ENCODE results near the gene BRD8.

Gene BRD8

GRCh38 chr5:138096997-138097828 is 81.2 kb downstream of the BRD8 start:
- DNase-seq = no peak

GRCh38 chr5:138096363-138096762 is 82.1 kb downstream of the BRD8 start:
- no peak for DNase-seq

- no peak for DNase-seq
Measured at GRCh38 chr5:138095100-138095907, 83.1 kb downstream of the BRD8 start.

- DNase-seq = no peak
Measured at GRCh38 chr5:138093036-138093435, 85.4 kb downstream of the BRD8 start.

GRCh38 chr5:138092301-138092700 is 86.1 kb downstream of the BRD8 start:
- no peak for DNase-seq

- DNase-seq = no peak
Measured at GRCh38 chr5:138091685-138092084, 86.7 kb downstream of the BRD8 start.

Measured in activated CD8-positive, alpha-beta memory T cell treated with anti-CD3 and anti-CD28 coated beads, Interleukin-2, amount 50 U/mL, for 4 hours (primary cell).